COR-L47 (cell line): ENCODE measurements around the gene VASP.

Experiments used
- DNase-seq: peaks from one replicate; lab custom pipeline; 2025; lab: John Stamatoyannopoulos, UW

The VASP gene

GRCh38 chr19:45473682-45474605, 33.3 kb upstream of the VASP start:
- DNase-seq, result no peak

DNA sequence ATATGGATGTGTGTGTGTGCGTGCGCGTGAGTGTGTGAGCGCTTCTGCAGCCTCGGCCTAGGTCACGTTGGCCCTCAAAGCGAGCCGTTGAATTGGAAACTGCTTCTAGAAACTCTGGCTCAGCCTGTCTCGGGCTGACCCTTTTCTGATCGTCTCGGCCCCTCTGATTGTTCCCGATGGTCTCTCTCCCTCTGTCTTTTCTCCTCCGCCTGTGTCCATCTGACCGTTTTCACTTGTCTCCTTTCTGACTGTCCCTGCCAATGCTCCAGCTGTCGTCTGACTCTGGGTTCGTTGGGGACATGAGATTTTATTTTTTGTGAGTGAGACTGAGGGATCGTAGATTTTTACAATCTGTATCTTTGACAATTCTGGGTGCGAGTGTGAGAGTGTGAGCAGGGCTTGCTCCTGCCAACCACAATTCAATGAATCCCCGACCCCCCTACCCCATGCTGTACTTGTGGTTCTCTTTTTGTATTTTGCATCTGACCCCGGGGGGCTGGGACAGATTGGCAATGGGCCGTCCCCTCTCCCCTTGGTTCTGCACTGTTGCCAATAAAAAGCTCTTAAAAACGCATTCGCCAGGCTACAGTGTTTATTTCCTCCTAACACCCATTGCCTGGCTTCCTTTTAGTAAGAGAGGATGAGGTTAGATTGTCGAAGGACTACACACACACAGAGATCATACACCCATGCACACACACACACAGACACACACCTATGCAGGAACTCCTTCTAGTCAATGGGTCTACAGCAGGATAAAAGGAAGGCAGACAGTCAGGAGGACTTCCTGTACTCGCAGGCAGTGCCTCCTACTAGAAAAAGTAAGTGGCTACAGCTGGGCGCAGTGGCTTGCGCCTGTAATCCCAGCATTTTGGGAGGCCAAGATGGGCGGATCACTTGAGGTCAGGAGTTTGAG, 32.4 kb upstream of the VASP start:
- no peak for DNase-seq

GRCh38 chr19:45475537-45476291, 31.6 kb upstream of the VASP start:
- DNase-seq, result no peak

- DNase-seq, result no peak
Observed at GRCh38 chr19:45476304-45476703, 31.0 kb upstream of the VASP start.

GRCh38 chr19:45477186-45477585, 30.1 kb upstream of the VASP start:
- DNase-seq, result no peak

DNA sequence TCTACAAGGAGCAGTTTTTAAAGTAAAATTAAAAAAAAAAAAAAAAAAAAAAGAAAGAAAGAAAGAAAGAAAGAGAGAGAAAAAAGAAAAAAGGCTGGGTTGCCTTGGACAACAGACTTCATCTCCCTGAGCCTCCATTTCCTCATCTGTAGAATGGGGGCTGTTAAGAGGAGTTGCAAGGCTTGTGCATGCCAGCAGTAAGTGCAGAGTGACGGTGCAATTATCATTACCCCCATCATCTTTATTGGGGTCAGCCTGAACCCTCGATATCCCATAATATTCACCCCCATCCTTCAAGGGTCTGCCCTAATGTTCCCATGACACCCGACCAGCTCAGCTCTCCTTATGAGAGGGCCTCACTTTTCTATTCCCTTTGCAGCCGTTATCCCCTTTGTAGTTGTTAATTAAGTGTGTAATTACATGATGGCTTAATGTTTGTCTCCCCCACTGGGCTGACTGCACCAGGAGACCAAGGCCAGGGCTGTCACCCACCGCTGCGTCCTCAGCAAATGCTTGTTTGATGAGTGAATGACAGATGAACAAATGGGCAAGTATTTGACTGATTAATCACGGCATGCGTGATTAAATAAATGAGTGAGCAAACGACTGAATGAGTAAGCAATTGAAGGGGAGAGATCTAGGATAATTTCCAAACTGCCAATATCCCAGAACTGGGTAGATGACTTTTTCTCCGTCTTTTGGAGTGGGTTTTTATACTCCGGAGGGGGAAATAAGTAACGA, 29.4 kb upstream of the VASP start:
- peak; percentile 75 for DNase-seq

GRCh38 chr19:45478454-45479238, 28.6 kb upstream of the VASP start:
- peak; percentile 87 for DNase-seq

- no peak for DNase-seq
Observed at GRCh38 chr19:45483033-45483432, 24.2 kb upstream of the VASP start.

- DNase-seq, result no peak
Observed at GRCh38 chr19:45484273-45484945, 22.9 kb upstream of the VASP start.

- peak; percentile 96 for DNase-seq
Observed at GRCh38 chr19:45485305-45486077, 21.8 kb upstream of the VASP start.

DNA sequence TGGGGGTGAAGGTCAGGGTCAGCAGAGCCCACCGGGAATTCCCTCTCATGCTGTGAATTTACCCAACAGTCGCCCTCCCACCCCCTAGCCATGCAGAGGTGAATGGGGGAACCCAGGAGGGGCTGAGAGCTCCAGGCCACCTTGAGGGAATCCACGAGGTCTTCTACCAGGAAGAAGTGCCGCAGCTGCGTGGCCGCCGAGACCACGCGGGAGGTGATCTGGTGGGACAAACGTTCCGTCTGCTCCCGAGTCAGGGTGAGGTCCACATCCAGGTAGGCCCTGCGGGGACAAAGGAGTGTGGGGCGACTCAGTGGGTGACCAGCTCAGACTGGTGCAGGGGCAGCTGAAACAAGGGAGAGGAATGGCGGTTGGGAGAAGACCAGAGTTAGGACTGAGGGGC, 18.6 kb upstream of the VASP start:
- DNase-seq, result no peak

DNA sequence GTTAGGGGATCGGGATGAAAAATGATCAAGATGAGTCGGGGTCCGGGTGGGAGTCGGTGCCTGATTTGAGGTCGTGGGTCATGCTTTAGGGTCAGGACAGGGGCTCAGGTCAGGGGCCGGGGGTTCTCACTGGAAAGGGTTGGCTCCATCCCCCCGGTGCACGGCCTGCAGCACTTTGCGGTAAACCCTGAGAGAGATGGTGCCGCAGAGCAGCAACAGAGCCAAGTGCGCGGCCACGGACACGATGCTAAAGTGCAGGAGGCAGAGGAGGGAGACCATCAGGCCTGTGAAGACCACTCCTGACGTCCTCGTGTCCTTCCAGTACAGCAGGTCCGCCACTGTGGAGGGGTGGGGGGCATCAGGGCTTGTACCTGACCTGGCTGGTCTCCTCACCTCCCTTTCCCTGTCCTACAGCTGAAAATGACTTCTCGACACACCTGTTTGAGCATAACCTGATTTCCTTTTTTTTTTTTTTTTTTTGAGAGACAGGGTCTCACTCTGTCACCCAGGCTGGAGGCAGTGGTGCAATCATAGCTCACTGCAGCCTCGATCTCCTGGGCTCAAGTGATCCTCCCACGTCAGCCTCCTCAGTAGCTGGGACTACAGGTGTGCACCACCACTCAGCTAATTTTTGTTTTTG, 17.9 kb upstream of the VASP start:
- no peak for DNase-seq

- DNase-seq, result no peak
Observed at GRCh38 chr19:45492137-45492626, 15.1 kb upstream of the VASP start.

- no peak for DNase-seq
Observed at GRCh38 chr19:45492627-45493470, 14.4 kb upstream of the VASP start.

DNA sequence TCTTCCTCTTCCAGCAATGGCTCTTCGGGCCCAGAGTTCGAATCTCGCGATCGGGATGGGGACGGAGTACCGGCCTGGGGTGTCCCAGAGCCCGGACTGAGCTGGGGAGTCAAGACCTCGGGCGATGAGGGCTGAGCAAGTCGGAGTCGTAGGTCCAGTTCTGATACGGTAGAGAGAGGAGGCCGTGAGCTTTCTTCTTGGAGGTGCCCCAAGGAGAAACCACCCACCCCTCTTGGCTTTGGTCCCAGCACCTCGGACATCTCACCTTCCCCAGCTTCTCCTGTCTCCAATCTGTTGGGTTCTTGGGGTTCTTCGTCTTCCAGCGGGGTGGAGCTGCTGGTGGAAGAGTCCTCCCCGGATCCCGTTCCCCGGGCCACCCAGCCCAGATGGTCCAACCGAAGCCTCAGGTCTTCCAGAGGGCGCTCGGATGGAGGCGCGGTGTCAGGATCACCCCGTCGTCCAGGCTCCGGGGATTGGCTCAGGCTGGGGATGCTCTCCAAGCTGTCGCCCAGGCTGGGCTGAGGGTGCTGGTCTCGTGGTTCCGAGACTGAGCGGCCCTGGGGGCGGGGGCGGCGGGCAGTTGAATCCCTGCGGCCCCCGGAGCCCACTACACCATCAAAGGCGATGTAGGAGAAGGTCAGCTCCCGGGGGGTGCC, 12.9 kb upstream of the VASP start:
- DNase-seq, result no peak

GRCh38 chr19:45495178-45495577, 12.1 kb upstream of the VASP start:
- DNase-seq, result no peak

DNA sequence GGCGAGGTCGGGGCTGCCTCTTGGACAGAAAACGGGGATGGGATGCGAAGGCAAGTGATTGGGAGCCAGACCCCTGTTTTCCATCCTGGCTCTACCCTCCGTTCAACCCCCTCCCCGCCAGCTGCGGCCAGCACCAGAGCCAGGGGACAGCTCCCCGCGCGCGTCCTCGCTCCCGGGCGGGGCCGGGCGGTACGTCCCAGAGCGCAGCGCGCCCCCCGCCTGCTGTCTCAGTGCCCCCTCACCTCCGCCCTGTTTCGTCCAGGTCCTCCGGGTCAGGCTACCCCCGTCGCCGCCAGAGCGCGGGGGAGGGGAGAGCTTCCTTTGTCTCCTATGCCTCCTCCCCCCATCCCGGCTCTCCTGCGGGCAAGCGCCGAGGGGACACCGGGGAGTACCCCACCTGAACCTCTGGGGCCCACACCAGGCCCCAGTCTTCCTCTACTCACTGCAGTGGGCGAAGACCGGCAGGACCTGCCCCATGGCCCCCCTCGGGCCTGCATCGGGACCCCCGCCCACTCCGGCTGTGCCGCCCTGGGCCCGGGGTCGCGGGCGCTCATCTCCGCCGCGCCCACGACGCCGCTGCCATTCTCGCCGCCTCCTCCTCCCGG, 10.8 kb upstream of the VASP start:
- DNase-seq, result no peak
